NB4 (cell line): Measurements from ENCODE around the gene PLSCR3.
A peak's percentile ranks its signal among the peaks of the same experiment; 100 is the strongest.

Source experiments
- DNase-seq: peaks from one replicate; pipeline ENCODE4 v3.0.0; 2010; ENCODE audit warnings: low read depth
- H3K4me3 ChIP-seq: one replicate; pipeline ENCODE4 v1.5.1; 2011; ENCODE audit warnings: mild to moderate bottlenecking, low read depth, low read length, moderate library complexity
- MYC ChIP-seq: IDR thresholded peaks from 2 replicates; pipeline ENCODE4 v1.6.1; 2011; ENCODE audit warnings: low read depth, low read length
- POLR2A ChIP-seq: IDR thresholded peaks from 2 replicates; pipeline ENCODE4 v1.6.1; 2011; ENCODE audit warnings: mild to moderate bottlenecking; ENCODE audit not compliant: insufficient read length; ENCODE audit errors: extremely low read depth
- TF ChIP-seq, protein P1 (sequence below): IDR thresholded peaks from 2 replicates; pipeline ENCODE4 v1.6.1; 2011; ENCODE audit warnings: low read depth, low read length
- TF ChIP-seq, protein P2 (sequence below): IDR thresholded peaks from one replicate; pipeline ENCODE4 v1.5.1; 2012; ENCODE audit warnings: low read depth, low read length

The PLSCR3 gene

DNA sequence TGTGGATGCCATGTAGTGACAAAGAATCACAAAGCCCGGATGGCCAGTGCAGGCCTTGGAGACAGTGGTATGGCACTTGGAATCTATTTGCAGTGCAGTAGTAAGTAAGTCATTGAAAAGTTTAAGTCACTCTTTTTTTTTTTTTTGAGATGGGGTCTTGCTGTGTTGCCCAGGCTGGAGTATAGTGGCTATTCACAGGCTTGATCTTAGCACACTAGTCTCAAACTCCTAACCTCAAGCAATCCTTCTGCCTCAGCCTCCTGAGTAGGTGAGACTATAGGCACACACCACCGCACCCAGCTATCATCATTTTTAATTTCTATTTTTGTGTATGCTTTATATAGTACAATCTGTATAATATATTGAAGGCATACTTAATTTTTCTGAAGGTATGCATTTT is 4.3 kb upstream of the PLSCR3 start:
- TF ChIP-seq, protein P1, sequence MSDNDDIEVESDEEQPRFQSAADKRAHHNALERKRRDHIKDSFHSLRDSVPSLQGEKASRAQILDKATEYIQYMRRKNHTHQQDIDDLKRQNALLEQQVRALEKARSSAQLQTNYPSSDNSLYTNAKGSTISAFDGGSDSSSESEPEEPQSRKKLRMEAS: no peak
- TF ChIP-seq, protein P2, sequence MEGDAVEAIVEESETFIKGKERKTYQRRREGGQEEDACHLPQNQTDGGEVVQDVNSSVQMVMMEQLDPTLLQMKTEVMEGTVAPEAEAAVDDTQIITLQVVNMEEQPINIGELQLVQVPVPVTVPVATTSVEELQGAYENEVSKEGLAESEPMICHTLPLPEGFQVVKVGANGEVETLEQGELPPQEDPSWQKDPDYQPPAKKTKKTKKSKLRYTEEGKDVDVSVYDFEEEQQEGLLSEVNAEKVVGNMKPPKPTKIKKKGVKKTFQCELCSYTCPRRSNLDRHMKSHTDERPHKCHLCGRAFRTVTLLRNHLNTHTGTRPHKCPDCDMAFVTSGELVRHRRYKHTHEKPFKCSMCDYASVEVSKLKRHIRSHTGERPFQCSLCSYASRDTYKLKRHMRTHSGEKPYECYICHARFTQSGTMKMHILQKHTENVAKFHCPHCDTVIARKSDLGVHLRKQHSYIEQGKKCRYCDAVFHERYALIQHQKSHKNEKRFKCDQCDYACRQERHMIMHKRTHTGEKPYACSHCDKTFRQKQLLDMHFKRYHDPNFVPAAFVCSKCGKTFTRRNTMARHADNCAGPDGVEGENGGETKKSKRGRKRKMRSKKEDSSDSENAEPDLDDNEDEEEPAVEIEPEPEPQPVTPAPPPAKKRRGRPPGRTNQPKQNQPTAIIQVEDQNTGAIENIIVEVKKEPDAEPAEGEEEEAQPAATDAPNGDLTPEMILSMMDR: no peak
- TF ChIP-seq POLR2A: no peak
- no peak for TF ChIP-seq MYC

DNA sequence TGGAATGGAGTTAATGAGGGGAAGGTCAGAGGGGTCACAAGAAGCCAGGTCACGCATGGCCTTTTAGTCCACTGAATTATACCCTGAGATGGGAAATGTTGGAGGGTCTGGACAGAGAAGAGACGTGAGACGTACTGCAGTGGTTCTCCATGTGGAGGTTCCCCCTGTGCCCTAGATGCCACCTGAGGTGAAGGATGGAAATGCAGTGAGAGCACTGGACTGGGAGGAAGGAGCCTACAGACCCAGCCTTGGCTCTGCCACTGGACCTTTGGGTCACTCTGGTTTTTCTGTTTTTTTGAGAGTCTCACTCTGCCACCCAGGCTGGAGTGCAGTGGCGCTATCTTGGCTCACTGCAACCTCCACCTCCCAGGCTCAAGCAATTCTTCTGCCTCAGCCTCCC is 1.8 kb upstream of the PLSCR3 start:
- TF ChIP-seq, protein P1: no peak
- TF ChIP-seq, protein P2: no peak
- TF ChIP-seq POLR2A: no peak
- TF ChIP-seq MYC: no peak
- no peak for DNase-seq

More for the DNA sequence above, 4.3 kb upstream of the PLSCR3 start:
- DNase-seq: no peak
- no peak overlapping the region for H3K4me3 ChIP-seq

DNA sequence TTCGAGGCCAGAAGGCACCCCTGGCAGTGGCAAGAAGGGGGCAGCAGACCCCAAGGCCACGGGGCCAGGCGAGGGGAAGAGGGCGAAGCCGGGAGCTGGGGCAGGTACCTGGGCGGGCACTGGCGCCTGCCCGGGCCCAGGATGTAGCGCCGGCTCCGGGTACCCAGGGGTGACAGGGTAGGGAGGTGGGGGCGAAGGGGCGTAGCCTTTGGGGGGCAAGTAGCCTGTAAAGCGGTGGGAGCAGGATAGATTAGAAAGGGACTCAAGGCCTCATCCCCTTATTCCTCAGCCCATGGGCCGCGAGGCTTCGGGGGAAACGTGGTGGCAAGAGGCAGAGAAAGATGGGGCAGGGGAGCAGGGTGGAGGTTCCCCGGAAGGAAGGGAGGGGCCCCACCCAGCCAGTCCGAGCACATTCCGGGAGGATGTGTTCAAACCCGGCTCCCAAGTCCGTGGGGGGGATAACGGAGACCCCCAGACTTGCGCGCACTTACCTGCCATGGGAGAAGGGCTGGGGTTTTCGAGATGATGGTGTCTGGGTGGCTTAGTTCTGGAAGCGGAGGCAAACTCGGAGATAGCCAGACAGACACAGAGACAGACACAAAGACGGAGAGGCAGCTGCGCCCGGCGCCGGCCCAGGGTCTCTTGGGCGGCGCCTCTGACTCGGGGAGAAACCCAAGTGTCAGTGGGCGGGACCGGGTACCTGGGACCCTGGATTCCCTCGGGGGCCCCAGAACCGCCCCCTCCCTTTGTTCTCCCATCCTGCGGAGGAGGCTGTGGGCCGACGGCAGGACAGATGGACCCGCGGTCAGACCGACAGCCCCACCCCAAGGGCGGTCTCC is 493 bp downstream of the PLSCR3 start:
- TF ChIP-seq MYC (no peak), POLR2A (no peak)
- TF ChIP-seq, protein P2: no peak
- TF ChIP-seq, protein P1: no peak
- no peak for DNase-seq
- H3K4me3 ChIP-seq: peak overlapping the region; percentile 43

More for the DNA sequence above, 1.8 kb upstream of the PLSCR3 start:
- H3K4me3 ChIP-seq: no peak overlapping the region

DNA sequence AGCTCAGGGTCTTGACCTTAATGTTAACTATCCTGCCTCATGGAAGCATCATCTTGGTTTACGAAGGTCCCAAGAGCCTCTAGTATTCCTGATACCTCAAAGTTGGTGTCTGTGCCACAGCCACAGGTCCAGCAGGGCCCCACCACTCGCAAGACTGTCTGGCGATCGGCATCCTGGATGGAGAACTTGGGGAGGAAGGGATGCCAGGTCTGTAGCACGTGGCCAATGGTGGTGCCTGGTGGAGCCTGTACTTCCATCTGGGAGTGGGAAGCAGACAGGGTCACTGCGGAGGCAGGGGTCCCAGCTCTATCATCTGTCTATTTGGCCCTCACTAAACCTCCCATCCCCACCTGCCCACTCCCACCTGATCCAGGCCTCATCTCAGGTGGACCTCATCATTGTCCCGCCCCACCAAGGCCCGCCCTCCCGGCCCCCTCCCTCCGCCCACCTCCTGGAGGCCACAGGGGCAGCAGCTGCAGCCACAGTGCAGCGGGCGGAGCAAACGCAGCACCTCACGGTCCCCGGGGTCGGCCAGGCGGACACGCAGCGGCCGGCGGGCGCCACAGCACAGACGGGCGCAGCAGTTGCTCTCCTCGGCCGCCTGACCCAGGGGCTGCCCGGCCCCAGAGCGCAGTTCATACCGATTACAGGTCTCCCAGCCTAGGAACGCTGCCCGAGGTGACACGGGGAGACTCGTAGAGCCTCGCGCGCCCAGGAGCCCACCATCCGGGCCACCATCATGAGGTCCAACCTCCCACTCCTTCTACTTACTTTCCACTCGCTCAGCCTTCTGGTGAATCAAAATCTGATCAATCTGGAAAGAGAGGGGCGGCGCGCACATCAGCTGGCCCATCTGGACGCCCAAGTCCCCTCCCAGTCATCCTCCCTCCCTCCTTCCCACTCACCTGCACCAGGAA is 1.4 kb downstream of the PLSCR3 start:
- TF ChIP-seq, protein P1: no peak
- TF ChIP-seq POLR2A: no peak
- TF ChIP-seq MYC: no peak
- TF ChIP-seq, protein P2: no peak
- DNase-seq: no peak
- H3K4me3 ChIP-seq: no peak overlapping the region

DNA sequence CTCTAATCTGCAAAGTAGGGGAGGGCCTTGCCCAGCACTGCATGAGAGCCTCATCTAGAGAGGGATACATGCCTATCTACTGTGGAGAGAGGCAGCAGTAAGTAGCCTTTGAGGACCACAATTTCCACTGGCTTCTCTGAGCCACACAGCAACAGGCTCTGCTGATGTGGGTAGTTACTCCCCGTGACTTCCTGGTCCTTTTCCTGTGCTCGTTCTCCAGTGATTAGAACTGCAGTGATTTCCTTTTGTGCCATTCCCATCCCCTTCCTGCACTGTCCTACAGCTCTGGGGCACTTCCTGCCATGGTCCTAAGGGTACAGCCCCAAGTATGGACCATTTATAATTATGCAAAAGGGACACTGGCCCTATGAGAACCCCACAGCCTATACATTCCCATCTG is 3.0 kb downstream of the PLSCR3 start:
- no peak for DNase-seq
- TF ChIP-seq, protein P2: no peak
- TF ChIP-seq, protein P1: no peak
- TF ChIP-seq MYC (no peak), POLR2A (no peak)
- no peak overlapping the region for H3K4me3 ChIP-seq
